DOHH2 (cell line): ENCODE results near the gene AP5B1.
"Not testable (repeated sequence)": the region's sequence is repeated elsewhere in the genome, so short reads cannot be mapped to it uniquely, and the experiment has no call there.

Experiments used
- H3F3A ChIP-seq: fragments of 200-600 bp; sonication (generic), shearing (Covaris generic); 2 replicates; pipeline ENCODE4 v1.6.0; 2016; ENCODE audit warnings: antibody characterized with exemption, mild to moderate bottlenecking; ENCODE audit not compliant: control insufficient read depth, insufficient read depth
- H3K27ac ChIP-seq: fragments of 200-600 bp; sonication (generic); 2 replicates; pipeline ENCODE4 v1.5.1; 2014; ENCODE audit warnings: low read depth, mild to moderate bottlenecking, low read length, moderate library complexity
- H3K27me3 ChIP-seq: fragments of 200-600 bp; sonication (generic); 2 replicates; pipeline ENCODE4 v1.6.1; 2014; ENCODE audit warnings: mild to moderate bottlenecking, low read length, mixed read lengths; ENCODE audit not compliant: control insufficient read depth
- H3K36me3 ChIP-seq: fragments of 200-600 bp; sonication (generic); 2 replicates; pipeline ENCODE4 v1.6.1; 2014; ENCODE audit warnings: mild to moderate bottlenecking, low read length, moderate library complexity, mixed read lengths; ENCODE audit not compliant: control insufficient read depth
- H3K4me1 ChIP-seq: fragments of 200-600 bp; sonication (generic); 2 replicates; pipeline ENCODE4 v1.6.1; 2014; ENCODE audit warnings: mild to moderate bottlenecking, low read length, mixed read lengths; ENCODE audit not compliant: control insufficient read depth
- H3K4me2 ChIP-seq: fragments of 200-600 bp; sonication (generic); 2 replicates; pipeline ENCODE4 v1.6.0; 2014; ENCODE audit warnings: mild to moderate bottlenecking, low read length, moderate library complexity
- H3K4me3 ChIP-seq: fragments of 200-600 bp; sonication (generic); 2 replicates; pipeline ENCODE4 v1.5.1; 2014; ENCODE audit warnings: mild to moderate bottlenecking, low read length, mixed read lengths
- H3K79me2 ChIP-seq: fragments of 200-600 bp; sonication (generic); 2 replicates; pipeline ENCODE4 v1.6.1; 2014; ENCODE audit warnings: mild to moderate bottlenecking, low read length, mixed read lengths; ENCODE audit not compliant: control insufficient read depth
- H3K9me2 ChIP-seq: fragments of 200-600 bp; sonication (generic); replicated peaks from 2 replicates; pipeline ENCODE4 v1.6.1; 2014; ENCODE audit warnings: mild to moderate bottlenecking, low read length, mixed read lengths; ENCODE audit not compliant: control insufficient read depth
- H3K9me3 ChIP-seq: fragments of 200-600 bp; sonication (generic); 2 replicates; pipeline ENCODE4 v1.6.1; 2014; ENCODE audit warnings: antibody characterized with exemption, low read length, mixed read lengths; ENCODE audit not compliant: control insufficient read depth, insufficient read depth
- H4K20me1 ChIP-seq: fragments of 200-600 bp; sonication (generic); 2 replicates; pipeline ENCODE4 v1.6.0; 2014; ENCODE audit warnings: low read depth, mild to moderate bottlenecking, antibody characterized with exemption, low read length, moderate library complexity; ENCODE audit not compliant: control insufficient read depth, insufficient read depth
- EZH2phosphoT487 ChIP-seq: fragments of 200-600 bp; sonication (generic); IDR thresholded peaks from 2 replicates; pipeline ENCODE4 v1.6.1; 2017; ENCODE audit warnings: borderline replicate concordance, mild to moderate bottlenecking, antibody characterized with exemption, low read length, moderate library complexity, mixed read lengths
- TF ChIP-seq, protein P1 (sequence below): fragments of 200-600 bp; sonication (generic); IDR thresholded peaks from one replicate; pipeline ENCODE4 v1.5.1; 2014; ENCODE audit warnings: antibody characterized with exemption, mild to moderate bottlenecking, low read depth, low read length; ENCODE audit not compliant: poor library complexity, severe bottlenecking

AP5B1 gene

DNA sequence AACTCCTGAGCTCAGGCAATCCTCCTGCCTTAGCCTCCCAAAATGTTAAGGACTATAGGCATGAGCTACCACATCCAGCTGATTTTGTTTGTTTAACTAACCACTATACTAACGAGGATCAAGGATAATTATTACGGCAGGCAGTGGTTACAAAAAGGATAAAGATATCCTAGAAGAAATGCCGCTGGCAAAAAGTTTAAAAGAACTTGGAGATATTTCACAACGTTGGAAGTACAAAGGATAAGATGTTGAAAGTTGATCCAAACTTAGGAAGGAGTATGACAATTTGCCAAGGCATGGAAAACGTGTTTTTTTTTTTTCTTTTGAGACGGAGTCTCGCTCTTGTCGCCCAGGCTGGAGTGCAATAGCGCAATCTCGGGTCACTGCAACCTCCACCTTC, 13.4 kb downstream of the AP5B1 start:
- H3F3A ChIP-seq: peaks cover 3% of the 10 kb centered on the region; the same call in 1 of the 2 replicates
- no peaks in the 10 kb centered on the region for H3K9me2 ChIP-seq
- no peaks in the 10 kb centered on the region for H4K20me1 ChIP-seq
- H3K36me3 ChIP-seq: no peaks in the 10 kb centered on the region
- H3K4me2 ChIP-seq: no peak overlapping the region
- no peaks in the 10 kb centered on the region for H3K27me3 ChIP-seq
- no peak overlapping the region for H3K27ac ChIP-seq
- H3K9me3 ChIP-seq: no peaks in the 10 kb centered on the region
- TF ChIP-seq EZH2phosphoT487: no peak
- TF ChIP-seq, protein P1, sequence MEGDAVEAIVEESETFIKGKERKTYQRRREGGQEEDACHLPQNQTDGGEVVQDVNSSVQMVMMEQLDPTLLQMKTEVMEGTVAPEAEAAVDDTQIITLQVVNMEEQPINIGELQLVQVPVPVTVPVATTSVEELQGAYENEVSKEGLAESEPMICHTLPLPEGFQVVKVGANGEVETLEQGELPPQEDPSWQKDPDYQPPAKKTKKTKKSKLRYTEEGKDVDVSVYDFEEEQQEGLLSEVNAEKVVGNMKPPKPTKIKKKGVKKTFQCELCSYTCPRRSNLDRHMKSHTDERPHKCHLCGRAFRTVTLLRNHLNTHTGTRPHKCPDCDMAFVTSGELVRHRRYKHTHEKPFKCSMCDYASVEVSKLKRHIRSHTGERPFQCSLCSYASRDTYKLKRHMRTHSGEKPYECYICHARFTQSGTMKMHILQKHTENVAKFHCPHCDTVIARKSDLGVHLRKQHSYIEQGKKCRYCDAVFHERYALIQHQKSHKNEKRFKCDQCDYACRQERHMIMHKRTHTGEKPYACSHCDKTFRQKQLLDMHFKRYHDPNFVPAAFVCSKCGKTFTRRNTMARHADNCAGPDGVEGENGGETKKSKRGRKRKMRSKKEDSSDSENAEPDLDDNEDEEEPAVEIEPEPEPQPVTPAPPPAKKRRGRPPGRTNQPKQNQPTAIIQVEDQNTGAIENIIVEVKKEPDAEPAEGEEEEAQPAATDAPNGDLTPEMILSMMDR: no peak
- no peak overlapping the region for H3K4me3 ChIP-seq
- H3K79me2 ChIP-seq: no peaks in the 10 kb centered on the region
- peaks cover 7% of the 10 kb centered on the region for H3K4me1 ChIP-seq

DNA sequence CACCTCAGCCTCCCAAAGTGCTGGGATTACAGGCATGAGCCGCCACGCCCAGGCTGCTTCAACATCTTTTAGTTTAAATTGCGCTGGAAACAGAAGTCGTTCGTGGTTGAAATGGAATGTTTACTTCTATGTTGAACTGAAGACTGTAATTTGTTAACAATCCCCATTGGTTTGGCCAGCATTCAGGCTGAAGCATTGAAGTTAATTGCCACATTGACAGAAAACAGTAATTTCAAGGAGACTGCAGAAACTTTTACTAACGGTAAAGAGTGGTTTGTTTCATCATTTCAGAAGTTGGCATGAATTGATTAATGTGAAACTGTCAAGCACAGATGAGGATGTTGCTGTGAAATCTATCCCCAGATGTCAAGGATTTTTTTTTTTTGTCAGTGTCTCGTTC, 14.2 kb downstream of the AP5B1 start:
- Histone ChIP-seq H3K4me1 (peaks cover 7% of the 10 kb centered on the region), H3K27me3 (no peaks in the 10 kb centered on the region), H3K4me3 (no peak overlapping the region), H3K9me3 (no peaks in the 10 kb centered on the region), H3K27ac (no peak overlapping the region), H3K79me2 (no peaks in the 10 kb centered on the region), H3K36me3 (no peaks in the 10 kb centered on the region), H3K4me2 (no peak overlapping the region), H4K20me1 (no peaks in the 10 kb centered on the region), H3K9me2 (no peaks in the 10 kb centered on the region), H3F3A (no peaks in the 10 kb centered on the region)
- no peak for TF ChIP-seq EZH2phosphoT487
- TF ChIP-seq, protein P1: no peak

GRCh38 chr11:65764434-65764833, 16.3 kb downstream of the AP5B1 start:
- H4K20me1 ChIP-seq: no peaks in the 10 kb centered on the region
- TF ChIP-seq EZH2phosphoT487: no peak
- TF ChIP-seq, protein P1: no peak
- H3K79me2 ChIP-seq: no peaks in the 10 kb centered on the region
- no peak overlapping the region for H3K27ac ChIP-seq
- H3K4me1 ChIP-seq: peaks cover under 1% of the 10 kb centered on the region
- H3F3A ChIP-seq: no peaks in the 10 kb centered on the region
- no peaks in the 10 kb centered on the region for H3K9me3 ChIP-seq
- no peaks in the 10 kb centered on the region for H3K27me3 ChIP-seq
- H3K4me3 ChIP-seq: no peak overlapping the region
- H3K4me2 ChIP-seq: no peak overlapping the region
- no peaks in the 10 kb centered on the region for H3K36me3 ChIP-seq
- H3K9me2 ChIP-seq: no peaks in the 10 kb centered on the region

DNA sequence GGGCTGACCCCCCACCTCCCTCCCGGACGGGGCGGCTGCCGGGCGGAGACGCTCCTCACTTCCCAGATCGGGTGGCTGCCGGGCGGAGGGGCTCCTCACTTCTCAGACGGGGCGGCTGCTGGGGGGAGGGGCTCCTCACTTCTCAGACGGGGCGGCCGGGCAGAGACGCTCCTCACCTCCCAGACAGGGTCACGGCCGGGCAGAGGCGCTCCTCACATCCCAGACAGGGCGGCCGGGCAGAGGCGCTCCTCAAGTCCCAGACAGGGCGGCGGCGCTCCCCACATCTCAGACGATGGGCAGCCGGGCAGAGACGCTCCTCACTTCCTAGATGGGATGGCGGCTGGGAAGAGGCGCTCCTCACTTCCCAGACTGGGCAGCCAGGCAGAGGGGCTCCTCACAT, 18.0 kb downstream of the AP5B1 start:
- not testable (repeated sequence) for H3K9me3 ChIP-seq, H3K36me3 ChIP-seq, H3K4me2 ChIP-seq, H3K27ac ChIP-seq, H3K27me3 ChIP-seq, H3K9me2 ChIP-seq, H3K79me2 ChIP-seq, H3K4me3 ChIP-seq, H3F3A ChIP-seq, H4K20me1 ChIP-seq, H3K4me1 ChIP-seq

- not testable (repeated sequence) for H3K9me3 ChIP-seq, H3K27ac ChIP-seq, H3K4me2 ChIP-seq, H3K9me2 ChIP-seq, H3K36me3 ChIP-seq, H3K4me1 ChIP-seq, H3K27me3 ChIP-seq, H3K4me3 ChIP-seq, H3F3A ChIP-seq, H3K79me2 ChIP-seq, H4K20me1 ChIP-seq
Observed at GRCh38 chr11:65762169-65762568, 18.6 kb downstream of the AP5B1 start.
